UCSD-AML1 (cell line): ENCODE measurements around the gene MACROD2.

Source experiments
- DNase-seq: peaks from one replicate; lab custom pipeline; 2025; ENCODE audit not compliant: unreplicated experiment; lab: John Stamatoyannopoulos, UW

MACROD2 gene

GRCh38 chr20:14401479-14402138 is 406.3 kb downstream of the MACROD2 start:
- no peak for DNase-seq

- DNase-seq: no peak
Observed at GRCh38 chr20:14404515-14404914, 409.2 kb downstream of the MACROD2 start.

GRCh38 chr20:14406495-14406894 is 411.2 kb downstream of the MACROD2 start:
- DNase-seq: no peak

DNA sequence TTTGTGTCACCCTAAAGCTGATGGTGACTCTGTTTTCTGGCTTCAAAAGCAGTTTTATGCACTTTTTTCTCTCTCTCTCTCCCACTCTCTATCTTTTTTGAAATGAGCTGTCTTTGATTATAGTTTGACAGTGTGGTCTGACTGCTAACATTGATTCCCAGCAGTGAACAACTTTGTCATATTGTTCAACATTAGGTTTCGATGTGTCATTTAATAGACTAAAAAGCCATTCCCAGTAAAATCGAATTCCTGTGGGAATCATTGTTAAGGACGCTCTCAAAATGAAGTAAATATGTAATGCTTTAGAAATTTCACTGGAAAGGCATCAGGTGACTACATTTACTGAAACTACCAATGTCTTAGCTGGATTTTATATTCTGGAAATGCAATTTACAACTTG is 412.0 kb downstream of the MACROD2 start:
- no peak for DNase-seq

DNA sequence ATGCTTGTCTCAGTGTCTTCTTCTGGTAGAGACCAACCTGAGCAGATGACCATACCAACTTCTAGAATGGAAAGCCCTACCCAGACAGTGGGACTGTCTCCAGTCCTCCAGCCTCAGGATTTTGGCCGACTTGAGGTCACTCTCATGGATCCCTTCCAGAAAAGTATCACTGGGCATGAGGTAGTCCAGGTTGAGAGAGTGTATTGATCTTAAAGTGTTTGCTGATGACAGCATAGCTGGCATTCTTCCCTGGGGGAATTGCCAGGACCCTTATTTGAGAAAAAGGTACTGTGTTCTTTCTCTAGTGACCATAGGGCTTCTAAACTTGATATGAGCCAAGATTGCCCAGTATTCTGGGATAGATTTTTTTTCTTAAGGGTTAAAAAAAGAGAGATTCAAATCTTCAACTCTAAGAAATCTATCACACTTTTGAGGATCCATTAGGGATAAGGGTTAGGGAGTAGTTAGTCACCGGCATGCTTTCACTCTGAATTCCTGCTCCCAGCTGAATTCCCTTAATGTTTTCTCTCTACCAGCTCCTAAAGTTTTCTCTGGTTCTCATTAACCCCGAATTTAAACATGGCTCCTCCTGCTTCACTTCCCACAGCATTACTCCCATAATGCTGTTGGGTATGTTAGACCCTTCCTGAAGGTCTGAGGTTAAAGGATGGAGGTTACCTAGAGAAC is 415.7 kb downstream of the MACROD2 start:
- no peak for DNase-seq

- no peak for DNase-seq
Observed at GRCh38 chr20:14412065-14412681, 416.9 kb downstream of the MACROD2 start.

GRCh38 chr20:14413835-14414234 is 418.5 kb downstream of the MACROD2 start:
- no peak for DNase-seq

- DNase-seq: no peak
Observed at GRCh38 chr20:14414560-14414959, 419.2 kb downstream of the MACROD2 start.

GRCh38 chr20:14415467-14415866 is 420.2 kb downstream of the MACROD2 start:
- DNase-seq: no peak

DNA sequence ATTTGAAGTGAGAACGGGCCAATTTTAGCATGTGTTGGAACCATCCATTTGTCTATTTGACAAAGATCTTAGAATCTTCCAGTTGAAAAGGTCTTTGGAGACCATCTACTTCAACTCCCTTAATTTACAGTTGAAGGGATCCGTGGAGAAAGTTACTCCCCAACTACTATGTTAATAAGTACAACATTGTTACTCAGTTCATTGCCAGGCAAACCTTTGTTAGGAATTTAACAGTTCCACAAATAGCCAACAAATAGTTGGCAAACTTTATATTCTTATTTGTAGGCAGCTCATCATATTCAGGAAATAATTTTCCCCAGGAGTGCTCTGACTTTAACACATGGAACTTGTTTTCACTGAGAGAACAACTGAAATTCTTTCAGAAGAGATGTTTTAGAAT is 423.1 kb downstream of the MACROD2 start:
- no peak for DNase-seq

- DNase-seq: no peak
Observed at GRCh38 chr20:14422892-14423291, 427.6 kb downstream of the MACROD2 start.

DNA sequence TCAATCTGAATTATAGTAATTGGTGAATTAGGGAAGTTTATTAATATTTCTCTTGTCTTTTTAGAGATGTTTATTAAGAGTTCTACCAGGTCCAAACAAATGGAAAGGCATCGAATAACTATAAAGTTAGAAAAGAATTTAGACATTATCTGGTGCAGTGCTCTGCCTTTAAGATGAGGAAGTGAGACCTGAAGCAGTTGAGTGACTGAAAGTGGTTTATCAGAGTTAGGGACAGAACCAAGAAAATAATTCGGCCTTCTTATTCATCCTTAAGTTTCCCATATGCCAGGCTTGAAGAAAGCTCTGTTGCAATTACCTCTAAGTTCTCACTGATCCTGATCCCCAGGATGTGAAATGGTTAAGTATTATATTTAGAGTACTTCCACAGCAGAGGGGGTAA is 436.3 kb downstream of the MACROD2 start:
- DNase-seq: no peak

DNA sequence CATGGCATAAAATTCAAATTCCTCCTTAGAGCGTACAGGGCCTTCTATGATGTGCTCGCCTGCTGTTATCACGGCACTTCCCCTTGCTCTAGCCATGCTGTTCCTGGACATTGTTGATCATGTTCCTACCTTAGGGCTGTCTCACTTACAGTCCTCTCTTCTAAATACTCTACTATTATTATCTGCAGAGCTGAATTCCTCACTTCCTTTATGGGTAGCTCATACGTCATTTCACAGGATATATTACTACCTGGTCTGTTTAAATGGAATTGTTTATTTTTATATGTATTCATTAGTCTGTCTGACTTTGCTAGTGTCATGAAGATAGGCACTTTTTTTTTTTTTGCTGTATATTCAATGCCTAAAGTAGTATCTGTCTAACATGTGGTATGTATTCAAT is 436.8 kb downstream of the MACROD2 start:
- no peak for DNase-seq

- DNase-seq: no peak
Observed at GRCh38 chr20:14432597-14432996, 437.3 kb downstream of the MACROD2 start.

DNA sequence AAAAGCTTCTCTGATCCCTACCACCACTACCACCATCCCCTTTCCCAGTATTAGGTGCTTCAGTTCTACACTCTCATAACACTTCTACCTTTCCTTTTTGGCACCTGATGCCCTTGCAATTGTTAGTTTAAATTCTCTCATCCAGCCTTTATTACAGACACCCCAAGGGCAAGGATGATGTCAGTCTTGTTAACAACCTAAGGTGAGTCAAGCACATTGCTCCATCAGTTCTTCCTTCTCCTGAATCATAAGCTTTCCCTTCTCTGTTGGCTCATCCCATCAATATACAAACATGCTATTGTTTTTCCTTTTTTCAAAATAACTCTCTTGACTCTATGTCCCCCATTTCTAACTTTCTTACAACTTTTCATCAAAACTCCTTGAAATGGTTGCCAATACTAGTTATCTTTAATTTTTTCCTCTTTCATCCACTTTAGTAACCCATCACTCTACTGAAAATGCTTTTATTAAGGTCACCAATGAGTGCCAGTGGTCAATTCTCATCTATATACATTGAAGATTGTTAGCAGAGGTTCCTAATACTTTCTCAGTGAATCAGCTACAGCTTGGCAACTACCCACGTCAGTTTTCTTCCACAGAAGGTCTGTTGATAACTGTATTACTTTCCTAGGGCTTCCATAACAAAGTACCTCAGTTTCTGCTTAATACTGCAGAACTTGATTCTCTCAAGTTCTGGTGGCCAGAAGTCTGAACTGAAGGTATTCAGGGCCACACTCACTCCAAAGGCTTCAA is 439.2 kb downstream of the MACROD2 start:
- no peak for DNase-seq

GRCh38 chr20:14441201-14441600 is 445.9 kb downstream of the MACROD2 start:
- DNase-seq: no peak

DNA sequence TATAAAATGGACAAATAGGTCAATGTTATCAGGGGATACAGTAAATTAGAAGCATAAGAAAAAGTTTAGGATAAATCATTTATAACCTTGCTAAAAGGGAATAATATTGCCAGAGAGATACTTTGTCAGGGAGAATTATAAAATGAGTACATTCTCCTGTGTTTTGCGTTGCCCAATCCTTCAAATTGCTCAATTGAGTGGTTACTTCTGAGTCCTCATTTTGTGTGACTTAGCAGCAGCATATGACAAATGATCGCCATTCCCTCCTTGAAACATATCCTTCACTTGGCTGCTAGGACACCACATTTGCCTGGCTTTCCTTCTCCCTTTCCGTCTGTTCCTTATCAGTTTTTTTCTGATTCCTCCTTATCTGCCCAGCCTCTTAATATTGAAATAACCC is 448.8 kb downstream of the MACROD2 start:
- DNase-seq: no peak

DNA sequence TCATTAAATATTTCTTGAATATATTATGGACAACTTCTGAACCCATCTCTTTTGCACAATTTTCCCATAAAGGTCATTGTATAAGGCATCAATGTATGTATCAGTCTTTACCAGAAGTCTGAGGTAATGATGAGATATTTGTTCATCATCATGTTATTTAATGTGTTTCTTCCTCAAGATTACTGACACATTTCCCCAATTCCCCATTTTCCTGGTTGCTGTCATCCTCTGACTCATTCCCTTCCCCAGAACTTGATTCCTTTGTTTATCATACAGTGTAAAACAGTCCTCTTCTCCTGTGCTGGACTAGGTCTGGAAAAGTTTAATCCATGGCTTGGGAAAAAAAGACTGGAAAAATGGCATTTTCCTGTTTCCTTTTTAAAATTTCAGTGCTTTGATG is 450.0 kb downstream of the MACROD2 start:
- DNase-seq: no peak

- DNase-seq: no peak
Observed at GRCh38 chr20:14445902-14446301, 450.6 kb downstream of the MACROD2 start.

DNA sequence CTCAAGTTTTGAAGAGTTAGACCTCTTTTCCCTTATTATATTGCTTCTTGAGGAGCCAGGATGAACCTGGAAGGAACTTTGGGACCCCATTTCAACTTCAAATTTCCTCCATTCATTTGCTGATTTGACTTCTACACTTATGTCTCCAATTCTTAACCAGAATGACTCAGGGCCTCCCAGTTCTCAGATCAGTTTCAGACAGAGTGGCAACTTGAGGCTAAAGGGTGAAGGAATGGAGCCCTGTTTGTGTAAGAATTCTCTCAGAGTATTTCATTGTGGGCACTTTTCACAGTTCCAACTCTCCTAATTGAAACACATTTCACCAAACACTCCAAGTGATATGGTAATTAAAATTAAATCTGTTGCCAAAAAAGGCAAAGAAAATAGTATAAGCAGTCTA is 451.1 kb downstream of the MACROD2 start:
- no peak for DNase-seq

- no peak for DNase-seq
Observed at GRCh38 chr20:14449323-14449722, 454.0 kb downstream of the MACROD2 start.

GRCh38 chr20:14450256-14450655 is 454.9 kb downstream of the MACROD2 start:
- DNase-seq: no peak
